ENCODE measurements around the gene RPS18. TPM values are rescaled to one million over a fixed set of nuclear protein-coding genes. Genes with fewer than 3 reads are reported as not detected.

RPS18 gene
- total and polyA plus RNA-seq, 2 experiments from 2014 or later: 1,924 to 2,521 TPM

GRCh38 chr6:33286946-33287914, 15.4 kb downstream of the RPS18 start:
- Histone ChIP-seq H3K4me1 (ENCODE audit: insufficient read depth) (peaks cover 13% of the 10 kb centered on the region), H3F3A (ENCODE audit: insufficient read depth) (no peaks in the 10 kb centered on the region), H3K4me2 (ENCODE audit: unreplicated experiment) (peak overlapping the region; percentile 99), H3K79me2 (ENCODE audit: insufficient read depth) (peaks cover 86% of the 10 kb centered on the region), H4K20me1 (ENCODE audit: insufficient read depth) (no peaks in the 10 kb centered on the region), H3K9ac (peak overlapping the region; percentile 94; the same call in 1 of the 2 replicates), H3K9me3 (ENCODE audit: low read depth) (no peaks in the 10 kb centered on the region), H3K4me3 (peak overlapping the region; percentile 98; the same call in 1 of the 2 replicates), H3K27ac (no peak overlapping the region), H3K27me3 (replicated peaks; ENCODE audit: insufficient read depth) (no peaks in the 10 kb centered on the region), H3K9me2 (ENCODE audit: insufficient read depth) (no peaks in the 10 kb centered on the region), H2AFZ (no peak overlapping the region), H3K36me3 (ENCODE audit: low read depth) (peaks cover 43% of the 10 kb centered on the region; the same call in 1 of the 2 replicates)
- in situ Hi-C loops (cut with MboI): no loop called here
- no peak for DNase-seq
- no peak for TF ChIP-seq EZH2phosphoT487 (IDR thresholded peaks at IDR 0.05; ENCODE audit: insufficient read depth, low read depth)
- TF ChIP-seq EZH2 (IDR thresholded peaks at IDR 0.05; ENCODE audit: insufficient read depth, poor library complexity, severe bottlenecking): no peak
- WGBS, 2 experiments (ENCODE audit: low coverage in 1 of 2, low lambda C conversion rate in 2 of 2, missing lambda C conversion rate in 2 of 2): 91 to 93% methylated on average over 22 of the region's 22 CpGs

GRCh38 chr6:33288141-33288920, 16.5 kb downstream of the RPS18 start:
- no peaks in the 10 kb centered on the region for H3K9me2 ChIP-seq (ENCODE audit: insufficient read depth)
- no peaks in the 10 kb centered on the region for H3K27me3 ChIP-seq (replicated peaks; ENCODE audit: insufficient read depth)
- H2AFZ ChIP-seq: peak overlapping the region; percentile 98
- peaks cover 32% of the 10 kb centered on the region; the same call in 1 of the 2 replicates for H3K36me3 ChIP-seq (ENCODE audit: low read depth)
- 11% methylated on average over 21 of the region's 21 CpGs for WGBS, 2 experiments (ENCODE audit: low coverage in 1 of 2, low lambda C conversion rate in 2 of 2, missing lambda C conversion rate in 2 of 2)
- peaks cover 78% of the 10 kb centered on the region for H3K79me2 ChIP-seq (ENCODE audit: insufficient read depth)
- peak; percentile 48 for DNase-seq
- H4K20me1 ChIP-seq (ENCODE audit: insufficient read depth): no peaks in the 10 kb centered on the region
- H3K9ac ChIP-seq: peak overlapping the region; percentile 94
- TF ChIP-seq EZH2 (IDR thresholded peaks at IDR 0.05; ENCODE audit: insufficient read depth, poor library complexity, severe bottlenecking) (no peak), EZH2phosphoT487 (IDR thresholded peaks at IDR 0.05; ENCODE audit: insufficient read depth, low read depth) (no peak)
- H3F3A ChIP-seq (ENCODE audit: insufficient read depth): no peaks in the 10 kb centered on the region
- H3K9me3 ChIP-seq (ENCODE audit: low read depth): no peaks in the 10 kb centered on the region
- in situ Hi-C loops (cut with MboI): no loop called here
- peak overlapping the region; percentile 64 for H3K27ac ChIP-seq
- peak overlapping the region; percentile 99 for H3K4me2 ChIP-seq (ENCODE audit: unreplicated experiment)
- peaks cover 13% of the 10 kb centered on the region for H3K4me1 ChIP-seq (ENCODE audit: insufficient read depth)
- peak overlapping the region; percentile 98 for H3K4me3 ChIP-seq

- H3K9me3 ChIP-seq (ENCODE audit: low read depth): no peaks in the 10 kb centered on the region
- H3K4me1 ChIP-seq (ENCODE audit: insufficient read depth): peaks cover 13% of the 10 kb centered on the region
- H3K4me3 ChIP-seq: peak within 1 kb of the TSS; percentile 98
- no peaks in the 10 kb centered on the region for H3F3A ChIP-seq (ENCODE audit: insufficient read depth)
- H4K20me1 ChIP-seq (ENCODE audit: insufficient read depth): no peaks in the 10 kb centered on the region
- H3K9me2 ChIP-seq (ENCODE audit: insufficient read depth): no peaks in the 10 kb centered on the region
- H3K27me3 ChIP-seq (replicated peaks; ENCODE audit: insufficient read depth): no peaks in the 10 kb centered on the region
- peak within 1 kb of the TSS; percentile 64 for H3K27ac ChIP-seq
- 1% methylated on average over 42 to 43 of the region's 43 CpGs for WGBS, 2 experiments (ENCODE audit: low coverage in 1 of 2, low lambda C conversion rate in 2 of 2, missing lambda C conversion rate in 2 of 2)
- DNase-seq: peak; percentile 95
- no peak for TF ChIP-seq EZH2 (IDR thresholded peaks at IDR 0.05; ENCODE audit: insufficient read depth, poor library complexity, severe bottlenecking)
- TF ChIP-seq EZH2phosphoT487 (IDR thresholded peaks at IDR 0.05; ENCODE audit: insufficient read depth, low read depth): no peak
- H3K9ac ChIP-seq: peak within 1 kb of the TSS; percentile 94
- in situ Hi-C loops (cut with MboI): no loop called here
- peaks cover 25% of the 10 kb centered on the region; the same call in 1 of the 2 replicates for H3K36me3 ChIP-seq (ENCODE audit: low read depth)
- peak within 1 kb of the TSS; percentile 99 for H3K4me2 ChIP-seq (ENCODE audit: unreplicated experiment)
- H2AFZ ChIP-seq: peak within 1 kb of the TSS; percentile 98
- peaks cover 70% of the 10 kb centered on the region for H3K79me2 ChIP-seq (ENCODE audit: insufficient read depth)
These were observed 17.3 kb downstream of the RPS18 start, which contains the start of the genes PFDN6 and WDR46 for GRCh38 chr6:33288921-33289783. TSS of gene PFDN6 (plus strand) at chr6:33289601. CDS start at chr6:33289857, 256 bp downstream. TSS of gene WDR46 (minus strand) at chr6:33289239. CDS start at chr6:33289170, 69 bp downstream.
